ENCODE results near the gene CCL7.

Gene CCL7

DNA sequence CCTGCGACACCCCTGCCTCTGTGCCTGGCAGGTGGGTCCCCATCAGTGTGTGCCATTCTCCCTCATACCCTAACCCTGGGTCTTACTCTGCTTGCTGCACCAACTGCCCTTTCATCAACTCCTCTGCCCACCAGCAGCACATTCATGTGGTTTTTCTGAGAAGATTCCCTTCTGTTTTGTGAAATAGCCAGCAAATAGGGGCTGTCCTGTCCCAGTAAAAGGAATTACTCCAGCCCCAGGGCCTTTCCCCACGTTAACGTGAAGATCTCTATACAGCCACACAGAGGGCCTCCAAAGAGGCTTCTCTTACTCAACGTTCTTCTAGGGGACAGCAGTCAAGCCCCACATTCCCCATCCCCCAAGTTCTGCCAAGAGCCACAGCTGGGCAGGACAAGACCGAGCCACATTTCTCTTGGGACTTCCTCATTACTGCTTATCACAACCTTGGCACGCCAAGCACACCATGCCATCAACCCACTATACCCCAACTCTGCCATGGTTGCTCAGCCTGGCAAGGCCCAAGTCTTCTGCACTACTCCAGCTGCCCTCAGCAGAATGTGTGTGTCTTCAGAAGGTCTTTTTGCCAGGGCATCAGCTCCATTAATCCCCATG is 33.6 kb upstream of the CCL7 start:
- Mint-ChIP-seq H3K4me1 (peaks cover 32 to 46% of the 10 kb centered on the region in 2 donors), H3K27ac (peak overlapping the region; percentile 6), H3K9me3 (no peaks in the 10 kb centered on the region), H3K36me3 (no peaks in the 10 kb centered on the region), H3K4me3 (peak overlapping the region in 1 of 2 donors; percentile 21), H3K27me3 (peaks cover 6 to 14% of the 10 kb centered on the region in 2 donors)
- ATAC-seq (replicated peaks) (peak; percentile 76 to 77), DNase-seq (no peak)

DNA sequence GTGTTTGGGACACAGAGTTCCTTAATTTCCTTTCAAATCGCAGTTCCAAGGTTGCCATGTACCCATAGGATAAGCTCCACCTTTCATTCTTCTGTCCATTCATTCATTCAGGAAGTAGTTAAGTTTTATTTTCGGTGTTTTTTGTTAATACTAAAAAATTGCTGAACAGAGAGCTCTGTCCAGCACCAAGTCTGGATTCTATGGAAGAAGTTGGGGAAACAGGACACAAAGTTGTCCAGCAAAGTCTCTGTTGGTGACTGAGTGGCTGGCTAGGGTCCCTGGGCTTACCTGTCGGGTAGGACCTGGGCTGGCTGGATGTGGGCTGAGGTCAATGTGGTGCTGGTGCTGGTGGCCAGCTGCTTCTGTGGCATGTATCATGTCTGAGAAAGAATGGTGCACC is 32.6 kb upstream of the CCL7 start:
- Mint-ChIP-seq H3K9me3 (no peaks in the 10 kb centered on the region), H3K36me3 (no peaks in the 10 kb centered on the region), H3K4me1 (peaks cover 36 to 52% of the 10 kb centered on the region in 2 donors), H3K4me3 (no peak overlapping the region), H3K27ac (no peak overlapping the region), H3K27me3 (peaks cover 6 to 14% of the 10 kb centered on the region in 2 donors)
- DNase-seq, result no peak
- no peak for ATAC-seq (replicated peaks)

DNA sequence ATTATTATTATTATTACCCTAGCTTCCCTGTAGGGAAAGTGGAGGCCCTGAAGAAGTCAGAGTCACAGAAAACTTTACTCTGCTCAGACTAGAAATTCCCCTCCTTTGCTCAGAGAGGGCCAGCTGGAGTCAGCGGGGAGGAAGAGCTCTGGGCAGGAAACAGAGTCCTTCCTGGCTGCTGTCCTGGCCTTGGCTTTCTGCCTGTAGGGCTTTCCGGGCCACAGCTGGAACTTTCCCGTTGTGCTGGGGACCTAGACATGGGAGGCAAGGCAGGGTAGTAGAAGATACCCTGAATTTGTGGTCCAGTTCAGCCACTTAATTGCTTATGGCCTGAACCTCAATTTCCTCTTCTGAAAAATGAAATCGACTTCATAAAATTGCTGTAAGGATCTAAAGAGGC is 29.0 kb upstream of the CCL7 start:
- ATAC-seq (replicated peaks), result no peak
- peaks cover 24 to 27% of the 10 kb centered on the region in 2 donors for H3K4me1 Mint-ChIP-seq
- H3K27me3 Mint-ChIP-seq, result no peaks in the 10 kb centered on the region
- DNase-seq, result no peak
- H3K4me3 Mint-ChIP-seq, result no peak overlapping the region
- no peak overlapping the region for H3K27ac Mint-ChIP-seq
- H3K36me3 Mint-ChIP-seq, result no peaks in the 10 kb centered on the region
- H3K9me3 Mint-ChIP-seq, result no peaks in the 10 kb centered on the region

DNA sequence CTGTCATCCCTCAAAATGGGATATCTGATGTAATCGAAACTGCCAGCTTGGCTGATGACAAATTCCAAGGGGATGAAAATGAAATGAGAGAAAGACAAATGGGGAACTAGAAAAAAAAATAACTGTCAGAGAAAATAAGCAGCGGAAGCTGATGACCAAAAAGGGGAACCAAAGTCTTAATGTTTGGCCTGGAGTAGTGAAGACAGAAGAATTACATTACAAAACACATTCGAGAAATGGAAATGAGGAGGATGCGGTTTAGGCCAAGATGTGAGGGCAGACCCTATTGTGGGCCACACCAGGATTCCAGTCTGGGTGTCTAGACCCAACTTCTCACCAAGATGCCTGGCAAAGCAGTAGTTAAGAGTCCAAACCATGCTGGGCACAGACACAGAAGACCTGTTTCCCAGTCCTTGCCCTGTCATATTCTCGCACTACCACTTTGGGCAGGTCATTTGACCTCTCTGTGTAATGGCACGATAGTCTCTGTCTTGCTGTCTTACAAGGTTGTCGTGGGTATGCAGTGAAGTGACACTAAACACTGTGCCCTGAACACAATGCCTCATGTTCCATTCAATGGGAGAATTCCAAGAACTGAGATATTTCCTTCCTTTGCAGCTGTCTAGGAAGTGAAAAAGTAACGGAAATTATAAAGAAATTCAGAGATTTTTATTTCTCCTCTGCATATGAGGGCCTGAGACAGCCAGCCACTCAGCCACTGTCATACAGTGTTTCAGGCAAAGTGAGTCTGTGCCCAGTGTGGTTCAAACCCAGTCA is 27.2 kb upstream of the CCL7 start:
- Mint-ChIP-seq H3K36me3 (no peaks in the 10 kb centered on the region), H3K27ac (no peak overlapping the region), H3K27me3 (peaks cover 0 to 3% of the 10 kb centered on the region in 2 donors), H3K4me1 (peaks cover 17 to 22% of the 10 kb centered on the region in 2 donors), H3K4me3 (no peak overlapping the region), H3K9me3 (no peaks in the 10 kb centered on the region)
- ATAC-seq (replicated peaks) (peak; percentile 77 to 79), DNase-seq (no peak)

DNA sequence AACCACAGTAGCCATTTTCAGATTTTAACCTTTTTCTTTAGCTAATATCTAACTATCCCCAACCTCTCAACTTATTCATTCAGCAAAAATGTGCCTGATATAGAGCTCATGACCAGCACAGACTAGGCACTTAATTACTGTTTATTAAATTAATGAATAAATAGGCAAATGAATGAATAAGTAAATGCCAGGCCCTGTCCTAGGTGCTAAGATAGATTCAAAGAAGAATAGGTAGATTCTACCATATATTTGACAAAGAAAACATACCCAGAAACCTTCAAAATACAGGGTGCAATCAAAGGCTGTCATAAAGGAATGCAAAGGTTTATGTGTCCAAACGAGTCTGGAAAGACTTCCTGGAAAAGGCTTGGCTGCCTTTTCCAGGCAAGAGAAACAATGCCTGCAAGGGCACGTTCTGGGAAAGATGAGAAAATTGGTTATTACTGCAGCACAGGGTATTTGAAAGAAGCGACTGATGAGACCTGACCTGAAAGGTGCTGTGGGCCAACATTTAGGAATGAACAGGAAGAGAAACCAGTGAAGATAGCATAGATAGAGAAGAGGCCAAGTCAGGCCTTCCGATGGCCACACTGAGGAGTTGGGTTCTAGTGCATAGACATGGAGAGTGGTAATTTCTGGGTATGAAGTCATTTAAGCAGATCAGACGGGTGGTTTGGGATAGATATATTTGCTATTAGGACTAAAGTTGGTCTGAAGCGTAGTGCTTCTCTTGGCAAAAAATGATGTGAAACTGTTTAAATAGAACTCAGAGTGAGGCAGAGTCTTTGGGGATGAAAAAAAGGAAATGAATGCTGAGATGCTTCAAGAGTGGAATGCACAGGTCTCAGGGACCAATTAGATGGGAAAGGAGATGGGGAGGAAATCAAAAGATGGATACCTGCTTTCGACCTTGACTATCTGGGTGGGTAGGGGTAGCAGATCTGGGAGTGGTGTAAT is 26.4 kb upstream of the CCL7 start:
- H3K4me1 Mint-ChIP-seq, result peaks cover 17 to 31% of the 10 kb centered on the region in 2 donors
- H3K9me3 Mint-ChIP-seq, result no peaks in the 10 kb centered on the region
- H3K27ac Mint-ChIP-seq, result no peak overlapping the region
- ATAC-seq (replicated peaks) (peak; percentile 20 to 53), DNase-seq (no peak)
- H3K36me3 Mint-ChIP-seq, result no peaks in the 10 kb centered on the region
- no peak overlapping the region for H3K4me3 Mint-ChIP-seq
- H3K27me3 Mint-ChIP-seq, result peaks cover 0 to 8% of the 10 kb centered on the region in 2 donors

DNA sequence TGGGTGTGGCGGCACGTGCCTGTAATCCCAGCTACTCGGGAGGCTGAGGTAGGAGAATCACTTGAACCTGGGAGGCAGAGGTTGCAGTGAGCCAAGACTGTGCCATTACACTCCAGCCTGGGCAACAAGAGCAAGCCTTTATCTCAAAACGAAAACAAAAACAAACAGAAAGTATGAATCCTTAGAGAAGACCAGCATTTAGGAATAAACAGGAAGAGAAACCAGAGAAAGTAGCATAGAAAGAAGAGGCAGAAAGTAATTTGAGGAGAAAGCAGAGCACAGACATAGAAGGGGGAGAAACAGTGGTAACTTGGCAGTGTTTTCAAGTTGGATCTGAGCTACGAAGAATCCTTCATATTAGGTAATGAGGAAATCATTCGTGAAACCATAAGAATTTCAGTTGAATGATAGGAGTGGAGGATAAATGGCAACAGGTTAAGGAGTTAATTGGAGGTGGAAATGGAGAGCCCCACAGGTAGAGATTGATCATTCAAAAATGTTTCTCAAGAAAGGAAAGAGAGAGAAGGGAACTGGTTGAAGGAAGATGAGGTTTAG is 24.6 kb upstream of the CCL7 start:
- no peak for DNase-seq
- Mint-ChIP-seq H3K4me3 (no peak overlapping the region), H3K4me1 (peaks cover 13 to 41% of the 10 kb centered on the region in 2 donors), H3K9me3 (no peaks in the 10 kb centered on the region), H3K27me3 (peaks cover 0 to 11% of the 10 kb centered on the region in 2 donors), H3K27ac (no peak overlapping the region), H3K36me3 (no peaks in the 10 kb centered on the region)
- ATAC-seq (replicated peaks), result no peak

DNA sequence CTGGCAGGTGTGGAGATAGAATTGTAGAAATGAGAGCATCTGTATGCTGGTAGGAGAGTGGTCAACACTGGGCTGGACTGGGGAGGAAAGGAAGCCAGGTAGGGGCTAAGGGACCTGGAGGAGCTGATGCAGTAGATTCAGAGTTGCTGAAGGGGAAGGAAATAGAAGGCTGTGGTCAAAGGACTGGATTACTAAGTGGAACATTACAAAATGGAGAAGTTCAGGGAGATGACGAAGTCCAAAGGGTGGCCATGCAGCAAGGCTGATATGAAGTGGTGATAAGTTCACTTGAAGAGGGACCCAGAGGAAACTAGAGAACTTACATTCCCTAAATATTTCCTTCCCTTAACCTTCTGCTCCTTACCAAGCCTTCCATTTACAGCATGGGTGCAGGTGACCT is 23.6 kb upstream of the CCL7 start:
- H3K9me3 Mint-ChIP-seq, result no peaks in the 10 kb centered on the region
- H3K27ac Mint-ChIP-seq, result no peak overlapping the region
- no peaks in the 10 kb centered on the region for H3K36me3 Mint-ChIP-seq
- DNase-seq, result no peak
- ATAC-seq (replicated peaks), result peak; percentile 68 to 78
- peaks cover 16 to 48% of the 10 kb centered on the region in 2 donors for H3K4me1 Mint-ChIP-seq
- H3K27me3 Mint-ChIP-seq, result peaks cover 9 to 17% of the 10 kb centered on the region in 2 donors
- peak overlapping the region in 1 of 2 donors; percentile 0 for H3K4me3 Mint-ChIP-seq

DNA sequence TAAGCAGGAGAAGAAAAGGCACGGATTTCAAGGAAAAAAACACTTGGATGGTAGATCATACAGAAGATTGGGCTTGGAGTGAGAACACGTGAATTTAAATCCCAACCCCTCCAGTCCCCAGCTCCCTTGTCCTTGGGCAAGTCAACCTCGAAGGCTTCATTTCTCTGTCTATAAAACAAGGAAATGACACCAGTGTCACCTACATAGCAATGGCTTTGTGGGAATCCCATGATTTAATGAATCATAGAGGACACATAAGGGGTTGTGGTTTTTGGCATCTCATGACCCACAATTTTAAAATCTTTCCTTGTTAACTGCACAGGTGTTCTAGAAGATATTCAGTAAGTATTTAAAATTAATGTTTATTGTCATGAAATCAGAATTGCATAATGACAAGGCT is 23.1 kb upstream of the CCL7 start:
- peak in 1 of 2 donors; percentile 20 for ATAC-seq (replicated peaks)
- no peak overlapping the region for H3K27ac Mint-ChIP-seq
- no peaks in the 10 kb centered on the region for H3K9me3 Mint-ChIP-seq
- H3K36me3 Mint-ChIP-seq, result no peaks in the 10 kb centered on the region
- H3K4me1 Mint-ChIP-seq, result peaks cover 18 to 51% of the 10 kb centered on the region in 2 donors
- peaks cover 9 to 17% of the 10 kb centered on the region in 2 donors for H3K27me3 Mint-ChIP-seq
- no peak for DNase-seq
- H3K4me3 Mint-ChIP-seq, result no peak overlapping the region

DNA sequence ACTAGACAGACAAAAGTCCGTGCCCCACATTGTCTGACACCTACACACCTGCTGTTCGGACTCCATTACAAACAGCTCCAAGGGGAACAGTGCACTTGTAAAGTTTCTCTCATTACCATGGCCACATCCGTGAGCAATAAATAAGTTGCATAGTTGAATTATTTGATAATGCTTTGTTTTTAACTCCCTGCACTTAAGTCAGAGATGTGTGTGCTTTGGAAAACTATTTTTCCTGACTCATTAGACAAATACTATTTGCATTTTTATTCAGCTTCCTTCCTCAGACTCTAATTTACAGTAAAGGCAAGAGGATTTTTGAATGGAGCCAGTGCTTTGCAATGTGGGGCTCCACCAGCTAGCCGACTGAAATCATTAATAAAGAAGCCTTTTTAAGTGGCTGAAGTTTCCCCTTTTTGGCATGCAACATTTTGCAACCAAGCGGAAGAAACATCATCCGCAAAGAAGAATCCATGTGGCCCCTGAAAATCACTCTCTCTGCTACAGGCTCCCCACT is 21.5 kb upstream of the CCL7 start:
- no peak for DNase-seq
- no peaks in the 10 kb centered on the region for H3K9me3 Mint-ChIP-seq
- H3K27me3 Mint-ChIP-seq, result peaks cover 9 to 17% of the 10 kb centered on the region in 2 donors
- no peak overlapping the region for H3K4me3 Mint-ChIP-seq
- H3K36me3 Mint-ChIP-seq, result no peaks in the 10 kb centered on the region
- no peak for ATAC-seq (replicated peaks)
- no peak overlapping the region for H3K27ac Mint-ChIP-seq
- peaks cover 19 to 55% of the 10 kb centered on the region in 2 donors for H3K4me1 Mint-ChIP-seq

DNA sequence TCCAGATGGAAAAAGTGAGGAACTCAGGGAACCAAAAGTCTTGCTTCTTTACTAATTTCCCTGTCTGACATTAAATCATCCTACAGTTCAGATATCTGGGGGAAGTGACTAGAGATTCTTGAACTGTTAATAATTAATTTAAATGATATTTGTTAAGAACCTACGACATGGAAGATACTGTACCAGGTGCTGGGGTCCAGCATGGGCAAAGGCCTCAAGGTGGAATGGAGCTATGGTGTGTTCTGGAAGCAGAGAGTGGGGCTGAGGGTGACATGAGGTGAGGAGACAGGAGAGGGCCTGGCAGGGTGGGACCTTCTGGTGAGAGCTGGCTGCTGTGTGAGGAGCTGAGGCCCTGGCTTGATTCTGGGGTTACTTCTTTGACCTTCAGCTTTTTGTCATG is 21.0 kb upstream of the CCL7 start:
- Mint-ChIP-seq H3K4me3 (no peak overlapping the region), H3K27ac (no peak overlapping the region), H3K9me3 (no peaks in the 10 kb centered on the region), H3K36me3 (no peaks in the 10 kb centered on the region), H3K4me1 (peaks cover 20 to 55% of the 10 kb centered on the region in 2 donors), H3K27me3 (peaks cover 9 to 17% of the 10 kb centered on the region in 2 donors)
- ATAC-seq (replicated peaks) (no peak), DNase-seq (no peak)

DNA sequence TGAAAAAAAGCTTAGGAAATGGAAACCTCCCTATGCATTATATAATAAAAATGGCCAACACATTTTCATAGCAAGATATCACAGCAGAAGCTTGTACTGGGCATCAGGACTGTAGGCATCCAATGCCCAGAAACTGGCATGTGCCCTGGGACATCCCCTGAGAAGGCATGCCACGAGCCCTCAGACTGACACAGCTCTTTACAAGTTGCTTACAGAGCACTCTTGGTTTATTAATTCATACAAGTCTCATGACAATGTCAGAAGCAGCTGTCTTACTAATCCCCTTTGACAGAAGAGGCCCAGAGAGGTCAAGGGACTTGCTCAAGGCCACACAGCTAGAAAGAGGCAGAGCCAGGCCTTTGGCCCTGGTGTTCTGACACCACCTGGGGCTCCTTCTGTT is 20.5 kb upstream of the CCL7 start:
- H3K9me3 Mint-ChIP-seq, result no peaks in the 10 kb centered on the region
- H3K36me3 Mint-ChIP-seq, result no peaks in the 10 kb centered on the region
- ATAC-seq (replicated peaks) (no peak), DNase-seq (no peak)
- no peak overlapping the region for H3K27ac Mint-ChIP-seq
- H3K27me3 Mint-ChIP-seq, result peaks cover 9 to 17% of the 10 kb centered on the region in 2 donors
- peaks cover 22 to 55% of the 10 kb centered on the region in 2 donors for H3K4me1 Mint-ChIP-seq
- H3K4me3 Mint-ChIP-seq, result no peak overlapping the region

DNA sequence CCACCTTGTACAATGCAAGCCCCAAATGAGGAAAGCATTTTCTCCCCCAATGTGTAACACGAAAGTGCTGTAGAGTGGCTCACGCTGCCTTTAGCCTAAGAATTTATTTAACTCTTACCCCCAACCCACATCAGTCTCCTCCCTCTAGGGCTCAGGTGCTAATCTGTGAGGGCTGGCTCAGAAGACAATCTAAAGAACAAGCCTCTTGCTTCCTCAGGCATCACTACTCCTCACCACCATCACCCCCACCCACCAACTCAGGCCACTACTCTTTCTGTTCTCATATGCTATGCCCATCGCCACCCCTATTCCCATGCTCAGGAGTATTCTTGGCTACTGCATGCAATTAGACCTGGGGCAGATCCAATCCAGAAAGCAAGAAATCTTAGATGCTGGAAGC is 18.8 kb upstream of the CCL7 start:
- ATAC-seq (replicated peaks) (no peak), DNase-seq (no peak)
- no peak overlapping the region for H3K4me3 Mint-ChIP-seq
- no peak overlapping the region for H3K27ac Mint-ChIP-seq
- no peaks in the 10 kb centered on the region for H3K9me3 Mint-ChIP-seq
- no peaks in the 10 kb centered on the region for H3K36me3 Mint-ChIP-seq
- peaks cover 24 to 25% of the 10 kb centered on the region in 2 donors for H3K27me3 Mint-ChIP-seq
- H3K4me1 Mint-ChIP-seq, result peaks cover 27 to 64% of the 10 kb centered on the region in 2 donors

DNA sequence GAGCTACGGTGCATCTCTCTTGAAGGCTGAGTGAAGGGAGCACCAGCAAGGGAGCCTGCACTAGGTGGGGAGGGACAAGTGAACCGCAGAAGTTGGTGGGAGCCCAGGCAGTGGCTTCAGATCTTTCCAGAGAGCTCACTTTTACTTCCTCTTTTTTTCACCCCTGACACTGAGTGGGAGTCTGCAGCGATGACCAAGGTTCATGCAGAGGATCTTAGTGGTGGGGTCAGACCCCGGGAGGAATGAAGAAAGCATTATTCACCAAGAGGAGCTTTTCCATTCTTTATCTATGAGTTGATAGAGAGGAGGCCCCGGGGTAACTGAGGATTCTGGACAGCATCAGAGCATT is 18.0 kb upstream of the CCL7 start:
- peaks cover 27 to 64% of the 10 kb centered on the region in 2 donors for H3K4me1 Mint-ChIP-seq

More for the DNA sequence above, 18.0 kb upstream of the CCL7 start:
- Mint-ChIP-seq H3K4me3 (peak overlapping the region; percentile 30 to 51), H3K27me3 (peaks cover 30% of the 10 kb centered on the region in 2 donors), H3K27ac (peak overlapping the region; percentile 52), H3K36me3 (no peaks in the 10 kb centered on the region), H3K9me3 (no peaks in the 10 kb centered on the region)
- DNase-seq, result peak; percentile 59
- peak; percentile 87 to 88 for ATAC-seq (replicated peaks)
